Activated CD4-positive, alpha-beta memory T cell treated with anti-CD3 and anti-CD28 coated beads for 36 hours (primary cell): ENCODE data around the gene ABHD16A. TPM values are rescaled to one million over a fixed set of nuclear protein-coding genes. Genes with fewer than 3 reads are reported as not detected.
A peak's percentile ranks its signal among the peaks of the same experiment; 100 is the strongest.

ENCODE experiments used
- CTCF ChIA-PET: fragments of 350-600 bp; sonication (Branson Sonifier 250); formaldehyde crosslinking; loops from one replicate; lab custom pipeline; 2021; ENCODE audit warnings: antibody characterized with exemption, inconsistent platforms; lab: Charles Lee
- POLR2A ChIA-PET: fragments of 350-600 bp; sonication (Branson Sonifier 250); formaldehyde crosslinking; loops from one replicate; lab custom pipeline; 2021; ENCODE audit warnings: antibody characterized with exemption; lab: Charles Lee
- DNase-seq: peaks from one replicate; pipeline ENCODE4 v3.0.0-alpha.2; 2020
- H3K27ac Mint-ChIP-seq: one replicate; pipeline ENCODE4 v1.8.0; 2021; ENCODE audit warnings: mixed read lengths
- H3K27me3 Mint-ChIP-seq: one replicate; pipeline ENCODE4 v1.8.0; 2021; ENCODE audit warnings: mixed read lengths
- H3K36me3 Mint-ChIP-seq: one replicate; pipeline ENCODE4 v1.8.0; 2021; ENCODE audit warnings: mixed read lengths
- H3K4me1 Mint-ChIP-seq: one replicate; pipeline ENCODE4 v1.8.0; 2021; ENCODE audit warnings: low read depth, mixed read lengths
- H3K4me3 Mint-ChIP-seq: one replicate; pipeline ENCODE4 v1.8.0; 2021; ENCODE audit warnings: mild to moderate bottlenecking, mixed read lengths
- H3K9me3 Mint-ChIP-seq: one replicate; pipeline ENCODE4 v1.8.0; 2021; ENCODE audit warnings: mixed read lengths
- intact Hi-C: fragments of 100-400 bp; cut with micrococcal nuclease; formaldehyde crosslinking; loops from one replicate; pipeline ENCODE4 v1.15.1; 2023
- microRNA-seq: library from miRNA; unstranded; fragments of <30 nt; microRNA quantifications from one replicate; pipeline ENCODE4 v1.2.0, GENCODE V29; 2022; ENCODE audit warnings: borderline number of aligned reads, borderline microRNAs expressed, borderline replicate concordance
- total RNA-seq, 2 experiments: library from RNA; stranded (reverse); gene quantifications; one replicate each; pipeline ENCODE4 v1.2.3, GENCODE V29; 2021

ABHD16A gene
- total RNA-seq, 2 experiments from 2014 or later: 29.1 to 29.6 TPM

DNA sequence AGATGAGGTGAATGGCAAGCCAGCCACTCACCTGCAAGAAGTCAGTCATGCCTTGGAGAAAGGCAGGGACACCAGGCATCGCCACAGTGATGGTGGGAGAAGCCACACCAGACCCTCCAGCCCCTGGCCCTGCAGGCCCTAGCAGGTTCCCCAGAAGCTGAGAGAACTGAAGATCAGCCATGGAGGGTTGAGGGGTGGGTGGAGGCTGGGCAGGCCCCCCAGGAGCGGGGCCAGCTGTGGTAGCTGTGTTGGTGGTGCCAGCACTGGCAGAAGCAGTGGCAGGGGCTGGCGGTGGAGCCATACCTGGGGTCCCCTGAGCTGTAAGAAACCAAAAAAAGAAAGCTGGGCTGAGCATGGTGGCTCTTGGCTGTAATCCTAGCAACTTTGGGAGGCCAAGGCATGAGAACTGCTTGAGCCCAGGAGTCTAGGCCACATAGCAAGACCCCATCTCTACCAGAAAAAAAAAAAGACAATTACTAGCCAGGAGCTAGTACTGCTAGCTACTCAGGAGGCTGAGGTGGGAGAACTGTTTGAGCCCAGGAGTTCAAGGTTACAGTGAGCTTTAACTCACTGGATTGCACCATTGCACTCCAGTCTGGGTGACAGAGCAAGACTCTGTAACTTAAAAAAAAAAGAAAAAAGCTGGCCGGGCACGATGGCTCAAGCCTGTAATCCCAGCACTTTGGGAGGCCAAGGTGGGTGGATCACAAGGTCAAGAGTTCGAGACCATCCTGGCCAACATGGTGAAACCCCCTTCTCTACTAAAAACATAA is 60.1 kb downstream of the ABHD16A start:
- DNase-seq: no peak
- POLR2A ChIA-PET: interaction anchor here (0.6 kb wide), 1 partner anchor 78 kb away, joined by 3 read pairs; no protein-coding TSS in a partner anchor
- Mint-ChIP-seq H3K9me3 (no peaks in the 10 kb centered on the region), H3K4me1 (peaks cover 5% of the 10 kb centered on the region), H3K36me3 (peaks cover 45% of the 10 kb centered on the region), H3K4me3 (no peak overlapping the region), H3K27ac (peak overlapping the region; percentile 25), H3K27me3 (no peaks in the 10 kb centered on the region)
- CTCF ChIA-PET: interaction anchor here (0.7 to 1.4 kb wide), 2 partner anchors 46 to 47 kb away, joined by 3 read pairs; no protein-coding TSS in a partner anchor
- intact Hi-C loops: no loop called here

DNA sequence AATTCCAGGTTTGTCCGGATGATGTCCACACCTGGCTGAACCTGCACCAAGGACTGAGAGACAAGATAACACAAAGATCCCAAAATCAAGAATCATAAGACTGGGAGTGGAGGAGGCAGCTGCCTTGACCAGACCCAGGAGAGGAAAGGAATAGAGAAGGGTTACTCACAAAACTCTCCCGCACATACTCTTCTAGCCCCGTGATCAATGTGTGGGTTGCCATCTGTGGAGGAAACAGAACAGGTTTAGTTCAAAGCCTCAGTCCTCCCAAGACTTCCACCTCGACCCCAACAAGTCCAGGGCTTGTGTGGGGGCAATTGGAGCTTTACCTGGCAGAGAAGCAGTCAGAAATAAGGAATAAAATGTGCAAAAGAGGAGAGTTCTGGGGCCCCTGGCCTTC is 61.8 kb downstream of the ABHD16A start:
- POLR2A ChIA-PET: no interaction called here
- Mint-ChIP-seq H3K4me3 (no peak overlapping the region), H3K36me3 (peaks cover 45% of the 10 kb centered on the region), H3K27ac (peak overlapping the region; percentile 25), H3K9me3 (no peaks in the 10 kb centered on the region), H3K4me1 (peaks cover 5% of the 10 kb centered on the region), H3K27me3 (no peaks in the 10 kb centered on the region)
- DNase-seq: no peak
- CTCF ChIA-PET: no interaction called here
- intact Hi-C loops: no loop called here

DNA sequence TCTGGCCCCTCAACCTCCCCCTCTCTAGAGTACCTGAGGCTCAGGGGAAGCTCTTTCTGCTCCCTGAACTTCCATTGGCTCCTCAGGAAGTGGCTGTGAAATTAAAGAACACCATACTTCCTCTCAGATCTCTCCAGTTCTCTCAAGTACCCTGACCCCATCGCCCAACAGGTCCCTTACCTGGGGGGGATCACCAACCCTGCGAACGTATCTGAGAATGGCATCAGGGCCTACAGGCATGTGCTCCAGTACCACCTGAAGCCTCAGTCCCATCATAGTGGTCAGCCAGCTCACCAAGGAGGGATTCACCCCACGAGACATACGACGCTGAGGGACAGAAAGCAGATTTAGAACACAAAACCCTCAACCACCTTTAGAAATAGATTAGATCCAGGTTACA is 62.5 kb downstream of the ABHD16A start:
- Mint-ChIP-seq H3K4me1 (peaks cover 5% of the 10 kb centered on the region), H3K36me3 (peaks cover 51% of the 10 kb centered on the region), H3K9me3 (no peaks in the 10 kb centered on the region), H3K27ac (peak overlapping the region; percentile 34), H3K27me3 (no peaks in the 10 kb centered on the region), H3K4me3 (no peak overlapping the region)
- ChIA-PET CTCF (no interaction called here), POLR2A (interaction anchor here (2.2 kb wide), 1 partner anchor 11 kb away, joined by 10 read pairs; no protein-coding TSS in a partner anchor)
- DNase-seq: no peak
- intact Hi-C loops: no loop called here

DNA sequence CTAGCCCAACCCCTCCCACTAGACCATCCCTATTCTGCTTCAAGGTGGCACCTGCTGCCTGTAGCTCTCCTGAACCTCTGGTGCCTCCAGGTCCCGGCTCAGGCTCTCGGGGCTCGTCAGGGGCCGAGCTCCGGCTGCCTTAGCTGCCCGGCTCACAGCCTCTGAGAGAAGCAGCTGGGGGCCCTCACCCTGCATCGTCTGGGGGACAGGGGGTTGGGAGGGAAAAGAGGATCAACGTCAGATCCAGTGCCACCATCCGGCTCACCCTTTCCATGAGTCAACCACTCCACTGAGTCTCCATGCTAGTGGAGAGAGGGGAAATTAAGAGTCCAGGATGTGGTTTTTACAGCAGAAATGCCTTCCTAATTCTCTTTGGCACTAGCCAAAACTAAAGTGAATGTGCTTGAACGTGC is 63.7 kb downstream of the ABHD16A start:
- POLR2A ChIA-PET: interaction anchor here (0.5 to 2.2 kb wide), 4 partner anchors 8 to 539 kb away, joined by 3 to 10 read pairs (median 3); no protein-coding TSS in a partner anchor
- CTCF ChIA-PET: interaction anchor here (1.4 to 1.8 kb wide), 2 partner anchors 12 to 98 kb away, joined by 4 to 6 read pairs; partner anchors contain the start of gene DDX39B
- no peak overlapping the region for H3K4me3 Mint-ChIP-seq
- peaks cover 5% of the 10 kb centered on the region for H3K4me1 Mint-ChIP-seq
- peaks cover 44% of the 10 kb centered on the region for H3K36me3 Mint-ChIP-seq
- H3K9me3 Mint-ChIP-seq: no peaks in the 10 kb centered on the region
- no peaks in the 10 kb centered on the region for H3K27me3 Mint-ChIP-seq
- peak overlapping the region; percentile 81 for H3K27ac Mint-ChIP-seq
- peak; percentile 62 for DNase-seq
- intact Hi-C loops: no loop called here

DNA sequence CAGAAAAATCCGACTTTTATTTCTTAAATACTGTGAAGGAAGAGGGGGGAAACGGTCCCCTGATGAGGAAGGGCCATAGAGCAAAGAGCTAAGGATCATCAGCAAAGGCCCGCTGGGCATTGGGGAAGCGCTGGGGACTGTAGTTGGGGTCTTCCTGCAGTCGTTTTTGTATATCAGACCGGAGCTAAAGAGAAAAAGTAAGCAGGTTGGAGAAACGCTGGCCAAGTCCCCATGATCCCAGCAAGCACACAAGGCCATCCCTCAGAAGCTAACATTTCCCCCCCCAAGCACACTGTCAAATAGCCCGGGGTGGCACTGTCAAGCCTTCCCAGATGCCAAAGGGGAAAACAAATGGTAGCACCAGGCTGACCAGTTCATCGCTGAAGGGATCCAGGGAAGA is 64.1 kb downstream of the ABHD16A start:
- no peak for DNase-seq
- H3K4me3 Mint-ChIP-seq: no peak overlapping the region
- intact Hi-C loops: no loop called here
- POLR2A ChIA-PET: interaction anchor here (0.5 to 2.2 kb wide), 3 partner anchors 12 to 540 kb away, joined by 3 to 10 read pairs (median 3); no protein-coding TSS in a partner anchor
- CTCF ChIA-PET: interaction anchor here (1.4 to 1.8 kb wide), 2 partner anchors 12 to 97 kb away, joined by 4 to 6 read pairs; partner anchors contain the start of gene DDX39B
- no peaks in the 10 kb centered on the region for H3K27me3 Mint-ChIP-seq
- peak overlapping the region; percentile 47 for H3K27ac Mint-ChIP-seq
- peaks cover 5% of the 10 kb centered on the region for H3K4me1 Mint-ChIP-seq
- H3K9me3 Mint-ChIP-seq: no peaks in the 10 kb centered on the region
- H3K36me3 Mint-ChIP-seq: peaks cover 45% of the 10 kb centered on the region

Small RNAs within 50 kb of the gene (microRNA-seq; reads per million reads assigned to microRNA genes)
- not detected for gene MIR4646

Other genes starting within 250 kb of the ABHD16A start
- gene MICB, start 205.2 kb downstream of the ABHD16A start, total RNA-seq: 10 to 100 TPM; 21.1 to 23.2 TPM
- not detected for gene MCCD1, start 174.4 kb downstream of the ABHD16A start, total RNA-seq
- gene DDX39B, start 161.3 kb downstream of the ABHD16A start, total RNA-seq: 100 to 1,000 TPM; 538 to 547 TPM
- gene ATP6V1G2, start 156.7 kb downstream of the ABHD16A start, total RNA-seq: 1 to 10 TPM; 1.4 to 1.6 TPM
- 10 to 100 TPM; 18.5 to 21.5 TPM for gene NFKBIL1, start 155.7 kb downstream of the ABHD16A start, total RNA-seq
- gene LTA, start 131.0 kb downstream of the ABHD16A start, total RNA-seq: 100 to 1,000 TPM; 696 to 733 TPM
- gene TNF, start 127.8 kb downstream of the ABHD16A start, total RNA-seq: 100 to 1,000 TPM; 165 to 167 TPM
- 100 to 1,000 TPM; 161 to 164 TPM for gene LTB, start 120.9 kb downstream of the ABHD16A start, total RNA-seq
- gene LST1, start 117.0 kb downstream of the ABHD16A start, total RNA-seq: 10 to 100 TPM; 15.7 to 16.9 TPM
- gene NCR3, start 110.3 kb downstream of the ABHD16A start, total RNA-seq: 10 to 100 TPM; 11.7 to 12.2 TPM
- 10 to 100 TPM; 26.1 to 29.0 TPM for gene AIF1, start 88.1 kb downstream of the ABHD16A start, total RNA-seq
- 100 to 1,000 TPM; 246 to 257 TPM for gene PRRC2A, start 82.6 kb downstream of the ABHD16A start, total RNA-seq
- gene BAG6, start 50.7 kb downstream of the ABHD16A start, total RNA-seq: 100 to 1,000 TPM; 351 to 354 TPM
- 1 to 10 TPM; 2.9 to 3.1 TPM for gene APOM, start 47.4 kb downstream of the ABHD16A start, total RNA-seq
- 10 to 100 TPM; 15.8 to 16.9 TPM for gene C6orf47, start 42.5 kb downstream of the ABHD16A start, total RNA-seq
- gene GPANK1, start 38.3 kb downstream of the ABHD16A start, total RNA-seq: 10 to 100 TPM; 31.6 to 32.3 TPM
- gene CSNK2B, start 37.2 kb downstream of the ABHD16A start, total RNA-seq: 100 to 1,000 TPM; 227 to 234 TPM
- 10 to 100 TPM in 1 of 2 experiments, 1 to 10 TPM in 1; 9.2 to 11.6 TPM for gene LY6G5B, start 33.3 kb downstream of the ABHD16A start, total RNA-seq
- 1 to 10 TPM; 1.4 to 1.8 TPM for gene LY6G5C, start 22.3 kb downstream of the ABHD16A start, total RNA-seq
- not detected for gene LY6G6F, start 3.5 kb upstream of the ABHD16A start, total RNA-seq
- gene LY6G6D, start 12.0 kb upstream of the ABHD16A start, total RNA-seq: not detected
- gene LY6G6C, start 18.4 kb upstream of the ABHD16A start, total RNA-seq: not detected
- gene MPIG6B, start 20.0 kb upstream of the ABHD16A start, total RNA-seq: not detected
- 1 to 10 TPM; 6.2 to 6.6 TPM for gene DDAH2, start 26.0 kb upstream of the ABHD16A start, total RNA-seq
- gene CLIC1, start 33.2 kb upstream of the ABHD16A start, total RNA-seq: 100 to 1,000 TPM; 430 to 442 TPM
- gene MSH5, start 36.7 kb upstream of the ABHD16A start, total RNA-seq: 10 to 100 TPM; 80.9 to 83.8 TPM
- gene SAPCD1, start 59.3 kb upstream of the ABHD16A start, total RNA-seq: 10 to 100 TPM; 11.3 to 13.2 TPM
- 1 to 10 TPM; 2.0 to 2.1 TPM for gene VWA7, start 74.0 kb upstream of the ABHD16A start, total RNA-seq
- gene VARS1, start 92.4 kb upstream of the ABHD16A start, total RNA-seq: 100 to 1,000 TPM; 141 to 153 TPM
- gene LSM2, start 103.6 kb upstream of the ABHD16A start, total RNA-seq: 100 to 1,000 TPM; 142 to 143 TPM
- 1 to 10 TPM; 2.0 TPM for gene HSPA1L, start 112.0 kb upstream of the ABHD16A start, total RNA-seq
- gene HSPA1A, start 112.2 kb upstream of the ABHD16A start, total RNA-seq: 10 to 100 TPM; 68.5 to 69.9 TPM
- gene HSPA1B, start 124.4 kb upstream of the ABHD16A start, total RNA-seq: 10 to 100 TPM; 59.5 to 62.3 TPM
- gene NEU1, start 159.5 kb upstream of the ABHD16A start, total RNA-seq: 10 to 100 TPM; 13.0 to 13.4 TPM
- under 1 TPM in 1 of 2 experiments, not detected in 1; 0.17 TPM for gene SLC44A4, start 175.7 kb upstream of the ABHD16A start, total RNA-seq
- gene EHMT2, start 194.4 kb upstream of the ABHD16A start, total RNA-seq: 10 to 100 TPM; 45.5 to 46.0 TPM
- gene ZBTB12, start 198.8 kb upstream of the ABHD16A start, total RNA-seq: 1 to 10 TPM; 1.8 to 2.0 TPM
- gene C2, start 224.4 kb upstream of the ABHD16A start, total RNA-seq: 1 to 10 TPM in 1 of 2 experiments, under 1 TPM in 1; 0.97 to 1.0 TPM
- gene CFB, start 242.8 kb upstream of the ABHD16A start, total RNA-seq: under 1 TPM; 0.76 to 0.82 TPM